MM.1S (cell line): ENCODE data around the gene ADGRE3.

ENCODE experiments used
- EZH2 ChIP-seq: fragments of 300-600 bp; sonication (generic); optimal IDR thresholded peaks from 2 replicates; pipeline ENCODE3; 2017; ENCODE audit warnings: low read depth, mild to moderate bottlenecking, antibody characterized with exemption, low read length, mixed read lengths
- EZH2phosphoT487 ChIP-seq: fragments of 300-600 bp; sonication (generic); IDR thresholded peaks from 2 replicates; pipeline ENCODE4 v1.6.1; 2018; ENCODE audit warnings: antibody characterized with exemption, low read length
- TF ChIP-seq, protein P1 (sequence below): fragments of 300-600 bp; sonication (generic); IDR thresholded peaks from 2 replicates; pipeline ENCODE4 v1.5.1; 2016; ENCODE audit warnings: antibody characterized with exemption, low read length, mixed read lengths

DNA sequence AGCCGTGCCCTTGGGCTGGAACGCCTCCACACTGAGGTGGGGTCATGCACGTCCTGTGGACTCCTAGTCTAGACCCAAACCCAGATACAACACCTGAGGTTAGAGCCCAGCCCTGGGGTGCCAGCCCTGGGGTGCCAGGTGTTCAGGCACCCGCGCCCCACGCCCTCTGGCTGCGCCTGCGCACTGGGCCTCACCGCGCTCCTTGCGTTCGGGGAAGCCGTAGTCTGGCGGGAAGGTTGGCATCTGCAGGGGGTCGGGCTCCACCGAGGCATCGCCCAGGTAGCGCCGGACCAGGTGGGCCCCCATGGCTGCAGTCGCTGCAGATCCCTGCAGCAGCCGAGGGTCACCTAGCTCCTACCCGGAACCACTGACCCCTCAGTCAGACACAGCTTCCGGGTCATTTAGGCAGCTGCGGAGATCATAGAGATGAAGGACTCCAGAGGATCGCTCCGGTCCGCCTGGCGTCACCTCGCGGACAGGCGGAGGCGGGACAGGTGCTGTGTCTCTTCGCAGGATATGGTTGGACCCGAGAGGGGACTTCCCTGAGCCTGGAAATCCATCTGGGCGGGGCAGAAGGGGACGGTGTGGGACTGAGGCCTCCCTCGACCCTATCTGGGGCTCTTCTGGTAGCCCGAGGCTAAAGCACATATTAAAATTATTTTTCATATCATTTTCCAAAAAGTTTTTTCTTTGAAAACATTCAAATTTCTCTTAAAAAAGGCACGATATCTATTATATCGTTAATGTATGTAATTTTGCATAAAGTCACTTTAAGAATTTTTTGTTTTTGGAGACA is 102.8 kb downstream of the ADGRE3 start, which contains the start of gene NDUFB7:
- TF ChIP-seq, protein P1, sequence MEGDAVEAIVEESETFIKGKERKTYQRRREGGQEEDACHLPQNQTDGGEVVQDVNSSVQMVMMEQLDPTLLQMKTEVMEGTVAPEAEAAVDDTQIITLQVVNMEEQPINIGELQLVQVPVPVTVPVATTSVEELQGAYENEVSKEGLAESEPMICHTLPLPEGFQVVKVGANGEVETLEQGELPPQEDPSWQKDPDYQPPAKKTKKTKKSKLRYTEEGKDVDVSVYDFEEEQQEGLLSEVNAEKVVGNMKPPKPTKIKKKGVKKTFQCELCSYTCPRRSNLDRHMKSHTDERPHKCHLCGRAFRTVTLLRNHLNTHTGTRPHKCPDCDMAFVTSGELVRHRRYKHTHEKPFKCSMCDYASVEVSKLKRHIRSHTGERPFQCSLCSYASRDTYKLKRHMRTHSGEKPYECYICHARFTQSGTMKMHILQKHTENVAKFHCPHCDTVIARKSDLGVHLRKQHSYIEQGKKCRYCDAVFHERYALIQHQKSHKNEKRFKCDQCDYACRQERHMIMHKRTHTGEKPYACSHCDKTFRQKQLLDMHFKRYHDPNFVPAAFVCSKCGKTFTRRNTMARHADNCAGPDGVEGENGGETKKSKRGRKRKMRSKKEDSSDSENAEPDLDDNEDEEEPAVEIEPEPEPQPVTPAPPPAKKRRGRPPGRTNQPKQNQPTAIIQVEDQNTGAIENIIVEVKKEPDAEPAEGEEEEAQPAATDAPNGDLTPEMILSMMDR, result peak; percentile 91
- TF ChIP-seq EZH2phosphoT487 (no peak), EZH2 (no peak)
